Panc1 (cell line): ENCODE data around the gene ANO6.

ENCODE experiments used
- POLR2AphosphoS5 ChIP-seq: IDR thresholded peaks from 2 replicates; pipeline ENCODE4 v1.6.1; 2012; ENCODE audit warnings: mild to moderate bottlenecking, low read depth, low read length, moderate library complexity
- TF ChIP-seq, protein P1 (sequence below): fragments of 450-650 bp; IDR thresholded peaks from 2 replicates; pipeline ENCODE4 v1.5.1; 2017; ENCODE audit warnings: mild to moderate bottlenecking

GRCh38 chr12:45473636-45474035, 257.7 kb downstream of the ANO6 start:
- TF ChIP-seq, protein P1, sequence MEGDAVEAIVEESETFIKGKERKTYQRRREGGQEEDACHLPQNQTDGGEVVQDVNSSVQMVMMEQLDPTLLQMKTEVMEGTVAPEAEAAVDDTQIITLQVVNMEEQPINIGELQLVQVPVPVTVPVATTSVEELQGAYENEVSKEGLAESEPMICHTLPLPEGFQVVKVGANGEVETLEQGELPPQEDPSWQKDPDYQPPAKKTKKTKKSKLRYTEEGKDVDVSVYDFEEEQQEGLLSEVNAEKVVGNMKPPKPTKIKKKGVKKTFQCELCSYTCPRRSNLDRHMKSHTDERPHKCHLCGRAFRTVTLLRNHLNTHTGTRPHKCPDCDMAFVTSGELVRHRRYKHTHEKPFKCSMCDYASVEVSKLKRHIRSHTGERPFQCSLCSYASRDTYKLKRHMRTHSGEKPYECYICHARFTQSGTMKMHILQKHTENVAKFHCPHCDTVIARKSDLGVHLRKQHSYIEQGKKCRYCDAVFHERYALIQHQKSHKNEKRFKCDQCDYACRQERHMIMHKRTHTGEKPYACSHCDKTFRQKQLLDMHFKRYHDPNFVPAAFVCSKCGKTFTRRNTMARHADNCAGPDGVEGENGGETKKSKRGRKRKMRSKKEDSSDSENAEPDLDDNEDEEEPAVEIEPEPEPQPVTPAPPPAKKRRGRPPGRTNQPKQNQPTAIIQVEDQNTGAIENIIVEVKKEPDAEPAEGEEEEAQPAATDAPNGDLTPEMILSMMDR = no peak
- no peak for TF ChIP-seq POLR2AphosphoS5
